ENCODE results near the gene UBE2O.

Gene UBE2O

DNA sequence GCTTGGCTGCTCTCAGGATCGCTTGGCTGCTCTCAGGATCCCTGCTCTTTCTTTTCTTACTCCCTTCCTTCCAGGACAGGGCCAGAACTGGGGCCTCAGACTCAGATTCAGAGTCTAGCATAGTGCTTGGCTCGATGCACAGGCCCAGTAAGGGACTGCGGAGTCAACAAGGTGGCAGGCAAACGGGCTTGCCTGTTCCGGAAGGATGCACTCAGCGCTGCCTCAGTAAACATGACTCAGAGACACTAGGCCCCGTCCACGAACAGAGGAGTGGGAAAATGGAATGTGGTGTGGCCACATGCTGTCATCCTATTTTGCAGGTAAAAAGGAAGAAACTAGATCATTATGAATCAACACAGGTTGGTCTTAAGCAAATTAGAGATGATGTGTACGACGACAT is 58.8 kb downstream of the UBE2O start:
- H3K36me3 ChIP-seq (ENCODE audit: control insufficient read depth in 2 of 2, insufficient read depth in 1 of 2, low read length in 2 of 2): peaks cover 3 to 82% of the 10 kb centered on the region in 2 experiments; a peak in 2 of 3 replicates
- H3K4me1 ChIP-seq (ENCODE audit: control insufficient read depth, insufficient read depth, low read length): no peaks in the 10 kb centered on the region
- H3K27ac ChIP-seq (ENCODE audit: extremely low read depth, low read depth, low read length): no peak overlapping the region
- H3K9me3 ChIP-seq (ENCODE audit: control insufficient read depth, insufficient read depth, low read depth, low read length): no peaks in the 10 kb centered on the region
- TF ChIP-seq, protein P1, sequence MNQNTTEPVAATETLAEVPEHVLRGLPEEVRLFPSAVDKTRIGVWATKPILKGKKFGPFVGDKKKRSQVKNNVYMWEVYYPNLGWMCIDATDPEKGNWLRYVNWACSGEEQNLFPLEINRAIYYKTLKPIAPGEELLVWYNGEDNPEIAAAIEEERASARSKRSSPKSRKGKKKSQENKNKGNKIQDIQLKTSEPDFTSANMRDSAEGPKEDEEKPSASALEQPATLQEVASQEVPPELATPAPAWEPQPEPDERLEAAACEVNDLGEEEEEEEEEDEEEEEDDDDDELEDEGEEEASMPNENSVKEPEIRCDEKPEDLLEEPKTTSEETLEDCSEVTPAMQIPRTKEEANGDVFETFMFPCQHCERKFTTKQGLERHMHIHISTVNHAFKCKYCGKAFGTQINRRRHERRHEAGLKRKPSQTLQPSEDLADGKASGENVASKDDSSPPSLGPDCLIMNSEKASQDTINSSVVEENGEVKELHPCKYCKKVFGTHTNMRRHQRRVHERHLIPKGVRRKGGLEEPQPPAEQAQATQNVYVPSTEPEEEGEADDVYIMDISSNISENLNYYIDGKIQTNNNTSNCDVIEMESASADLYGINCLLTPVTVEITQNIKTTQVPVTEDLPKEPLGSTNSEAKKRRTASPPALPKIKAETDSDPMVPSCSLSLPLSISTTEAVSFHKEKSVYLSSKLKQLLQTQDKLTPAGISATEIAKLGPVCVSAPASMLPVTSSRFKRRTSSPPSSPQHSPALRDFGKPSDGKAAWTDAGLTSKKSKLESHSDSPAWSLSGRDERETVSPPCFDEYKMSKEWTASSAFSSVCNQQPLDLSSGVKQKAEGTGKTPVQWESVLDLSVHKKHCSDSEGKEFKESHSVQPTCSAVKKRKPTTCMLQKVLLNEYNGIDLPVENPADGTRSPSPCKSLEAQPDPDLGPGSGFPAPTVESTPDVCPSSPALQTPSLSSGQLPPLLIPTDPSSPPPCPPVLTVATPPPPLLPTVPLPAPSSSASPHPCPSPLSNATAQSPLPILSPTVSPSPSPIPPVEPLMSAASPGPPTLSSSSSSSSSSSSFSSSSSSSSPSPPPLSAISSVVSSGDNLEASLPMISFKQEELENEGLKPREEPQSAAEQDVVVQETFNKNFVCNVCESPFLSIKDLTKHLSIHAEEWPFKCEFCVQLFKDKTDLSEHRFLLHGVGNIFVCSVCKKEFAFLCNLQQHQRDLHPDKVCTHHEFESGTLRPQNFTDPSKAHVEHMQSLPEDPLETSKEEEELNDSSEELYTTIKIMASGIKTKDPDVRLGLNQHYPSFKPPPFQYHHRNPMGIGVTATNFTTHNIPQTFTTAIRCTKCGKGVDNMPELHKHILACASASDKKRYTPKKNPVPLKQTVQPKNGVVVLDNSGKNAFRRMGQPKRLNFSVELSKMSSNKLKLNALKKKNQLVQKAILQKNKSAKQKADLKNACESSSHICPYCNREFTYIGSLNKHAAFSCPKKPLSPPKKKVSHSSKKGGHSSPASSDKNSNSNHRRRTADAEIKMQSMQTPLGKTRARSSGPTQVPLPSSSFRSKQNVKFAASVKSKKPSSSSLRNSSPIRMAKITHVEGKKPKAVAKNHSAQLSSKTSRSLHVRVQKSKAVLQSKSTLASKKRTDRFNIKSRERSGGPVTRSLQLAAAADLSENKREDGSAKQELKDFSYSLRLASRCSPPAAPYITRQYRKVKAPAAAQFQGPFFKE (tag by site-specific recombination; IDR thresholded peaks at IDR 0.05; ENCODE audit: borderline replicate concordance): no peak
- TF ChIP-seq ZNF121 (tag by site-specific recombination; IDR thresholded peaks at IDR 0.05) (no peak), ZNF654 (tag by site-specific recombination; IDR thresholded peaks at IDR 0.05; ENCODE audit: low read depth) (no peak), ZNF302 (tag by site-specific recombination; IDR thresholded peaks at IDR 0.05; ENCODE audit: low read depth) (no peak), ZNF114 (tag by site-specific recombination; IDR thresholded peaks at IDR 0.05) (no peak), PRDM1 (tag by site-specific recombination; IDR thresholded peaks at IDR 0.05) (no peak), BCL11B (tag by site-specific recombination; IDR thresholded peaks at IDR 0.05; ENCODE audit: low read depth) (no peak)
- TF ChIP-seq, protein P2, sequence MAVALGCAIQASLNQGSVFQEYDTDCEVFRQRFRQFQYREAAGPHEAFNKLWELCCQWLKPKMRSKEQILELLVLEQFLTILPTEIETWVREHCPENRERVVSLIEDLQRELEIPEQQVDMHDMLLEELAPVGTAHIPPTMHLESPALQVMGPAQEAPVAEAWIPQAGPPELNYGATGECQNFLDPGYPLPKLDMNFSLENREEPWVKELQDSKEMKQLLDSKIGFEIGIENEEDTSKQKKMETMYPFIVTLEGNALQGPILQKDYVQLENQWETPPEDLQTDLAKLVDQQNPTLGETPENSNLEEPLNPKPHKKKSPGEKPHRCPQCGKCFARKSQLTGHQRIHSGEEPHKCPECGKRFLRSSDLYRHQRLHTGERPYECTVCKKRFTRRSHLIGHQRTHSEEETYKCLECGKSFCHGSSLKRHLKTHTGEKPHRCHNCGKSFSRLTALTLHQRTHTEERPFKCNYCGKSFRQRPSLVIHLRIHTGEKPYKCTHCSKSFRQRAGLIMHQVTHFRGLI (tag by site-specific recombination; IDR thresholded peaks at IDR 0.05): no peak
- TF ChIP-seq, protein P3, sequence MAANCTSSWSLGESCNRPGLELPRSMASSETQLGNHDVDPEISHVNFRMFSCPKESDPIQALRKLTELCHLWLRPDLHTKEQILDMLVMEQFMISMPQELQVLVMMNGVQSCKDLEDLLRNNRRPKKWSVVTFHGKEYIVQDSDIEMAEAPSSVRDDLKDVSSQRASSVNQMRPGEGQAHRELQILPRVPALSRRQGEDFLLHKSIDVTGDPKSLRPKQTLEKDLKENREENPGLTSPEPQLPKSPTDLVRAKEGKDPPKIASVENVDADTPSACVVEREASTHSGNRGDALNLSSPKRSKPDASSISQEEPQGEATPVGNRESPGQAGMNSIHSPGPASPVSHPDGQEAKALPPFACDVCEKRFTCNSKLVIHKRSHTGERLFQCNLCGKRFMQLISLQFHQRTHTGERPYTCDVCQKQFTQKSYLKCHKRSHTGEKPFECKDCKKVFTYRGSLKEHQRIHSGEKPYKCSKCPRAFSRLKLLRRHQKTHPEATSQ (tag by site-specific recombination; IDR thresholded peaks at IDR 0.05): no peak
- TF ChIP-seq, protein P4, sequence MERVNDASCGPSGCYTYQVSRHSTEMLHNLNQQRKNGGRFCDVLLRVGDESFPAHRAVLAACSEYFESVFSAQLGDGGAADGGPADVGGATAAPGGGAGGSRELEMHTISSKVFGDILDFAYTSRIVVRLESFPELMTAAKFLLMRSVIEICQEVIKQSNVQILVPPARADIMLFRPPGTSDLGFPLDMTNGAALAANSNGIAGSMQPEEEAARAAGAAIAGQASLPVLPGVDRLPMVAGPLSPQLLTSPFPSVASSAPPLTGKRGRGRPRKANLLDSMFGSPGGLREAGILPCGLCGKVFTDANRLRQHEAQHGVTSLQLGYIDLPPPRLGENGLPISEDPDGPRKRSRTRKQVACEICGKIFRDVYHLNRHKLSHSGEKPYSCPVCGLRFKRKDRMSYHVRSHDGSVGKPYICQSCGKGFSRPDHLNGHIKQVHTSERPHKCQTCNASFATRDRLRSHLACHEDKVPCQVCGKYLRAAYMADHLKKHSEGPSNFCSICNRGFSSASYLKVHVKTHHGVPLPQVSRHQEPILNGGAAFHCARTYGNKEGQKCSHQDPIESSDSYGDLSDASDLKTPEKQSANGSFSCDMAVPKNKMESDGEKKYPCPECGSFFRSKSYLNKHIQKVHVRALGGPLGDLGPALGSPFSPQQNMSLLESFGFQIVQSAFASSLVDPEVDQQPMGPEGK (tag by site-specific recombination; IDR thresholded peaks at IDR 0.05): no peak
- CTCF ChIA-PET: interaction anchor here (0.6 to 7.4 kb wide), 2 partner anchors 17 to 83 kb away, joined by 4 to 90 read pairs; no protein-coding TSS in a partner anchor
- POLR2A ChIA-PET: interaction anchor here (0.6 to 1.2 kb wide), 2 partner anchors 23 to 41 kb away, joined by 3 to 5 read pairs; partner anchors contain the start of gene PRPSAP1
- no peak overlapping the region for H3K4me3 ChIP-seq (ENCODE audit: low read depth, low read length)

DNA sequence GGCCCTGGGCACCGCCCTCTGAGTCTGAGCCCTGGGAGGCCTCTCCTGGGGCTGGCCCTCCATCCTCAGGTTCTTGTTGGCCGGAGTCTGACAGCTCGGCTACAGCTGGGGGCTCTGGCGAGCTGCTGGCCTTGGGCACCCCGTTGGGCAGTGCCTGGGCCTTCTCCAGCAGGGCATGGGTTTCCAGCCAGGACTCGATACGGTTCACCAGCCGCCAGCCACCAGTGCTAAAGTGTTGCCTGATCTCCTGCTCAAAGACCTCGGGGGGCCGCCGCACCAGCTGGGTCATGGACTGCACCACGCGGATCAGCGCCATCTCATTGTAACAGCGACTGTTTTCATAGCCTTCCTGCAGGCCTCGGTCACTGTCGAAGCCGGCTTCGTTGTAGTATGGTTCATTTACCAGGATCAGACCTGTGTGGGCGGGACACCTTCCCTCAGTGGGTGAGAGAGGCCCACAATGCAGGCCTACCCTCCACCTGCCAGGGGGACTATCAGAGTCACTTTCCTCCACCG is 61.7 kb downstream of the UBE2O start:
- H3K36me3 ChIP-seq (ENCODE audit: control insufficient read depth in 2 of 2, insufficient read depth in 1 of 2, low read length in 2 of 2): peaks cover 3 to 72% of the 10 kb centered on the region in 2 experiments; a peak in 2 of 3 replicates
- POLR2A ChIA-PET: no interaction called here
- TF ChIP-seq ZNF785 (tag by site-specific recombination; IDR thresholded peaks at IDR 0.05) (no peak), ZNF350 (tag by site-specific recombination; IDR thresholded peaks at IDR 0.05) (no peak), ZNF175 (tag by site-specific recombination; IDR thresholded peaks at IDR 0.05) (no peak), ZIC2 (tag by site-specific recombination; IDR thresholded peaks at IDR 0.05) (peak; percentile 75), ZNF670 (tag by site-specific recombination; IDR thresholded peaks at IDR 0.05; ENCODE audit: low read depth) (no peak)
- TF ChIP-seq, protein P5, sequence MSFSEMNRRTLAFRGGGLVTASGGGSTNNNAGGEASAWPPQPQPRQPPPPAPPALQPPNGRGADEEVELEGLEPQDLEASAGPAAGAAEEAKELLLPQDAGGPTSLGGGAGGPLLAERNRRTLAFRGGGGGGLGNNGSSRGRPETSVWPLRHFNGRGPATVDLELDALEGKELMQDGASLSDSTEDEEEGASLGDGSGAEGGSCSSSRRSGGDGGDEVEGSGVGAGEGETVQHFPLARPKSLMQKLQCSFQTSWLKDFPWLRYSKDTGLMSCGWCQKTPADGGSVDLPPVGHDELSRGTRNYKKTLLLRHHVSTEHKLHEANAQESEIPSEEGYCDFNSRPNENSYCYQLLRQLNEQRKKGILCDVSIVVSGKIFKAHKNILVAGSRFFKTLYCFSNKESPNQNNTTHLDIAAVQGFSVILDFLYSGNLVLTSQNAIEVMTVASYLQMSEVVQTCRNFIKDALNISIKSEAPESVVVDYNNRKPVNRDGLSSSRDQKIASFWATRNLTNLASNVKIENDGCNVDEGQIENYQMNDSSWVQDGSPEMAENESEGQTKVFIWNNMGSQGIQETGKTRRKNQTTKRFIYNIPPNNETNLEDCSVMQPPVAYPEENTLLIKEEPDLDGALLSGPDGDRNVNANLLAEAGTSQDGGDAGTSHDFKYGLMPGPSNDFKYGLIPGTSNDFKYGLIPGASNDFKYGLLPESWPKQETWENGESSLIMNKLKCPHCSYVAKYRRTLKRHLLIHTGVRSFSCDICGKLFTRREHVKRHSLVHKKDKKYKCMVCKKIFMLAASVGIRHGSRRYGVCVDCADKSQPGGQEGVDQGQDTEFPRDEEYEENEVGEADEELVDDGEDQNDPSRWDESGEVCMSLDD (tag by site-specific recombination; IDR thresholded peaks at IDR 0.05): no peak

More for the DNA sequence above, 61.7 kb downstream of the UBE2O start:
- CTCF ChIA-PET: interaction anchor here (0.5 to 3.0 kb wide), 5 partner anchors 13 to 88 kb away, joined by 3 to 13 read pairs (median 3); no protein-coding TSS in a partner anchor
- H3K9me3 ChIP-seq (ENCODE audit: control insufficient read depth, insufficient read depth, low read depth, low read length): no peaks in the 10 kb centered on the region
- H3K27ac ChIP-seq (ENCODE audit: extremely low read depth, low read depth, low read length): no peak overlapping the region
- H3K4me3 ChIP-seq (ENCODE audit: low read depth, low read length): no peak overlapping the region
- no peaks in the 10 kb centered on the region for H3K4me1 ChIP-seq (ENCODE audit: control insufficient read depth, insufficient read depth, low read length)
